Sigmoid colon (tissue), 7 donors: Measurements from ENCODE around the gene MAD1L1. TPM values are rescaled to one million over a fixed set of nuclear protein-coding genes. Genes with fewer than 3 reads are reported as not detected.
A peak's percentile ranks its signal among the peaks of the same experiment; 100 is the strongest.

Experiments
- DNase-seq: peaks from one replicate; pipeline ENCODE4 v3.0.0-alpha.2; 2019
- H3K27ac ChIP-seq, 4 donors: fragments of 200-600 bp; sonication (generic); one replicate each; pipeline ENCODE4 v1.5.1; 2016 to 2019; ENCODE audit warnings: mild to moderate bottlenecking in 1 of 4
- H3K27me3 ChIP-seq, 3 donors: fragments of 200-600 bp; sonication (generic); one replicate each; pipeline ENCODE4 v1.5.1; 2019; ENCODE audit warnings: mild to moderate bottlenecking in 1 of 3
- H3K36me3 ChIP-seq, 4 donors: fragments of 200-600 bp; sonication (generic); one replicate each; pipeline ENCODE4 v1.5.1; 2016 to 2019
- H3K4me1 ChIP-seq, 4 donors: fragments of 200-600 bp; sonication (generic); one replicate each; pipeline ENCODE4 v1.5.1; 2017 to 2019
- H3K4me3 ChIP-seq, 4 donors: fragments of 200-600 bp; sonication (generic); one replicate each; pipeline ENCODE4 v1.5.1; 2017 to 2019; ENCODE audit warnings: mild to moderate bottlenecking in 2 of 4, moderate library complexity in 1 of 4
- H3K9me3 ChIP-seq, 4 donors: fragments of 200-600 bp in 3 of 4; sonication (generic) in 3 of 4; one replicate each; pipeline versions ENCODE4 v1.5.1 to v1.6.1; 2013 to 2019
- CTCF ChIP-seq, 4 experiments: fragments of 450-650 bp in 3 of 4; fragments of 200-600 bp in 1 of 4; IDR thresholded peaks; one replicate each; pipeline ENCODE4 v1.5.1; 2016 to 2019; ENCODE audit warnings: antibody characterized with exemption in 4 of 4, mild to moderate bottlenecking in 3 of 4, moderate library complexity in 2 of 4
- EP300 ChIP-seq, 4 donors: sonication (generic); formaldehyde crosslinking; IDR thresholded peaks; one replicate each; pipeline ENCODE4 v1.6.1; 2017; ENCODE audit warnings: antibody characterized with exemption in 4 of 4
- POLR2A ChIP-seq, 2 donors: fragments of 450-650 bp; IDR thresholded peaks; one replicate each; pipeline ENCODE4 v1.6.1; 2016; ENCODE audit warnings: antibody characterized with exemption in 2 of 2, mild to moderate bottlenecking in 2 of 2, moderate library complexity in 2 of 2
- POLR2AphosphoS5 ChIP-seq, 4 donors: sonication (generic); formaldehyde crosslinking; IDR thresholded peaks; one replicate each; pipeline ENCODE4 v1.6.1; 2017; ENCODE audit warnings: antibody characterized with exemption in 4 of 4
- WGBS, 2 donors: extraction: QIAGEN DNeasy Blood & Tissue Kit; methylation state at CpG; one replicate each; pipeline ENCODE4 v1.1.7; 2013; 5-methylcytosine and 5-hydroxymethylcytosine counted together
- intact Hi-C: fragments of 100-400 bp; cut with DNase I; formaldehyde crosslinking; loops from one replicate; pipeline ENCODE4 v1.15.1; 2023
- polyA plus RNA-seq, 3 donors: library from polyadenylated mRNA; stranded (reverse); fragments of 200-250 nt; gene quantifications; one replicate each; pipeline ENCODE4 v1.2.3, GENCODE V29; 2013
- total RNA-seq, 4 donors: library from RNA; depleted of rRNA; stranded (reverse); fragments of >200 nt; gene quantifications; one replicate each; pipeline ENCODE4 v1.1.0, GENCODE V29; 2016
- donor health status: healthy with polysubstance abuse.
- donor health status: Bipolar disorder and iron deficiency.
- donor health status: healthy.

MAD1L1 gene
- total and polyA plus RNA-seq, 7 donors: 10.2 to 38.4 (median 20.6) TPM

GRCh38 chr7:2031451-2031845 is 201.3 kb downstream of the MAD1L1 start:
- peaks cover 0 to 10% (median 2%) of the 10 kb centered on the region in 4 donors for H3K4me1 ChIP-seq
- WGBS, 2 donors: 80 to 93% methylated on average over 13 of the region's 13 CpGs
- no peaks in the 10 kb centered on the region for H3K9me3 ChIP-seq
- peak; percentile 50 for DNase-seq
- TF ChIP-seq POLR2AphosphoS5 (IDR thresholded peaks at IDR 0.05) (no peak), POLR2A (IDR thresholded peaks at IDR 0.05) (no peak), CTCF (IDR thresholded peaks at IDR 0.05) (no peak), EP300 (IDR thresholded peaks at IDR 0.05) (no peak)
- H3K36me3 ChIP-seq: no peaks in the 10 kb centered on the region
- no peak overlapping the region for H3K4me3 ChIP-seq
- no peaks in the 10 kb centered on the region for H3K27me3 ChIP-seq
- H3K27ac ChIP-seq: no peak overlapping the region
- intact Hi-C loops: no loop called here

GRCh38 chr7:2030475-2031450 is 202.0 kb downstream of the MAD1L1 start:
- no peak overlapping the region for H3K27ac ChIP-seq
- DNase-seq: peak; percentile 45
- 82 to 90% methylated on average over 32 of the region's 32 CpGs for WGBS, 2 donors
- no peaks in the 10 kb centered on the region for H3K36me3 ChIP-seq
- intact Hi-C loops: no loop called here
- no peaks in the 10 kb centered on the region for H3K27me3 ChIP-seq
- H3K4me1 ChIP-seq: peaks cover 0 to 10% (median 2%) of the 10 kb centered on the region in 4 donors
- no peaks in the 10 kb centered on the region for H3K9me3 ChIP-seq
- TF ChIP-seq POLR2A (IDR thresholded peaks at IDR 0.05) (no peak), POLR2AphosphoS5 (IDR thresholded peaks at IDR 0.05) (no peak), CTCF (IDR thresholded peaks at IDR 0.05) (no peak), EP300 (IDR thresholded peaks at IDR 0.05) (no peak)
- no peak overlapping the region for H3K4me3 ChIP-seq

GRCh38 chr7:2029936-2030335 is 202.8 kb downstream of the MAD1L1 start:
- intact Hi-C loops: no loop called here
- DNase-seq: peak; percentile 32
- 95 to 96% methylated on average over 15 of the region's 15 CpGs for WGBS, 2 donors

GRCh38 chr7:2029211-2029905 is 203.4 kb downstream of the MAD1L1 start:
- Histone ChIP-seq H3K27me3 (no peaks in the 10 kb centered on the region), H3K36me3 (no peaks in the 10 kb centered on the region), H3K4me3 (no peak overlapping the region), H3K27ac (no peak overlapping the region), H3K9me3 (peaks cover 0 to 8% (median 0%) of the 10 kb centered on the region in 4 donors), H3K4me1 (peaks cover 0 to 10% (median 2%) of the 10 kb centered on the region in 4 donors)
- TF ChIP-seq POLR2AphosphoS5 (IDR thresholded peaks at IDR 0.05) (no peak), EP300 (IDR thresholded peaks at IDR 0.05) (no peak), CTCF (IDR thresholded peaks at IDR 0.05) (no peak), POLR2A (IDR thresholded peaks at IDR 0.05) (no peak)
- no peak for DNase-seq
- WGBS, 2 donors: 92 to 93% methylated on average over 16 of the region's 16 CpGs
- intact Hi-C loops: no loop called here

More at GRCh38 chr7:2029936-2030335, 202.8 kb downstream of the MAD1L1 start:
- peaks cover 0 to 10% (median 2%) of the 10 kb centered on the region in 4 donors for H3K4me1 ChIP-seq
- TF ChIP-seq POLR2A (IDR thresholded peaks at IDR 0.05): no peak
- no peak for TF ChIP-seq CTCF (IDR thresholded peaks at IDR 0.05)
- no peak for TF ChIP-seq POLR2AphosphoS5 (IDR thresholded peaks at IDR 0.05)
- no peak for TF ChIP-seq EP300 (IDR thresholded peaks at IDR 0.05)
- H3K36me3 ChIP-seq: no peaks in the 10 kb centered on the region
- H3K9me3 ChIP-seq: peaks cover 0 to 7% (median 0%) of the 10 kb centered on the region in 4 donors
- no peak overlapping the region for H3K27ac ChIP-seq
- no peaks in the 10 kb centered on the region for H3K27me3 ChIP-seq
- no peak overlapping the region for H3K4me3 ChIP-seq
